ENCODE measurements around the gene REXO4. TPM values are rescaled to one million over a fixed set of nuclear protein-coding genes. Genes with fewer than 3 reads are reported as not detected.
A peak's percentile ranks its signal among the peaks of the same experiment; 100 is the strongest.
"Not testable (repeated sequence)": the region's sequence is repeated elsewhere in the genome, so short reads cannot be mapped to it uniquely, and the experiment has no call there.

The REXO4 gene
- total RNA-seq, 1 donor from 2014 or later: 18.7 TPM

- DNase-seq (no peak), ATAC-seq (peak; percentile 34)
- intact Hi-C loops (cut with micrococcal nuclease): no loop called here
These were observed 35.8 kb upstream of the REXO4 start for GRCh38 chr9:133453651-133454050.

DNA sequence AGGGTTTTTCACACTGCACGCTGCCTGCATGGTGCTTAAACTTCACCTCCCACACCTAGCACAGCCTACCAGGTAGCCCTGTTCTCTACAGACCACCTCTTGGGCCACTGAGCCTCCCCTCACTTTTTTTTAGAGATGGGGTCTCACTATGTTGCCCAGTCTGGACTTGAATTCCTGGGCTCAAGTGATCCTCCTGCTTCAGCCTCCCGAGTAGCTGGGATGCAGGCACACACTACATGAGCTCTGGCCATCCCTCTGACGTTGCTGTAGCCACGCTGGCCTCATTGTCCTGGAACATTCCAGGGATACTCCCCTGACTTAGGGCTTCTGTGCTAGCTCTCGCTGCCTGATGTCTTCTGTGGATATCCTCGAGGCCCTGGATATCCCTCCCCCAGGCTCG, 34.8 kb upstream of the REXO4 start:
- ATAC-seq (no peak), DNase-seq (no peak)
- intact Hi-C loops (cut with micrococcal nuclease): no loop called here

- ATAC-seq; DNase-seq; intact Hi-C loops (cut with micrococcal nuclease): not testable (repeated sequence)
These were observed 34.1 kb upstream of the REXO4 start for GRCh38 chr9:133451865-133452264.

DNA sequence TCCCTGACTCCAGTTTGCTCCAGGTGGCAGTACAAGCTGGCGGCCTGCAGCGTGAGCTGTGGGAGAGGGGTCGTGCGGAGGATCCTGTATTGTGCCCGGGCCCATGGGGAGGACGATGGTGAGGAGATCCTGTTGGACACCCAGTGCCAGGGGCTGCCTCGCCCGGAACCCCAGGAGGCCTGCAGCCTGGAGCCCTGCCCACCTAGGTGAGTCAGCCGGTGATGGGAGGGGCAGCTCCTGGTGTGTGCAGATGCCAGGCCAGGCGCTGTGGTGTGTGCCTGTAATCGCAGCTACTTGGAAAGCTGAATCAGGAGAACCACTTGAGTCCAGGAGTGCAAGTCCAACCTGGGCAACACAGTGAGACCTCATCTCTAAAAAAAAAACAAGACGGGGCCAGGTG, 31.9 kb upstream of the REXO4 start:
- intact Hi-C loops (cut with micrococcal nuclease): no loop called here
- DNase-seq (no peak), ATAC-seq (no peak)

GRCh38 chr9:133448487-133448972, 30.7 kb upstream of the REXO4 start:
- ATAC-seq (no peak), DNase-seq (no peak)

GRCh38 chr9:133445293-133445969, 27.6 kb upstream of the REXO4 start:
- no peak for DNase-seq
- intact Hi-C loops (cut with micrococcal nuclease): no loop called here
- ATAC-seq: no peak

More at GRCh38 chr9:133448487-133448972, 30.7 kb upstream of the REXO4 start:
- intact Hi-C loops (cut with micrococcal nuclease): no loop called here

DNA sequence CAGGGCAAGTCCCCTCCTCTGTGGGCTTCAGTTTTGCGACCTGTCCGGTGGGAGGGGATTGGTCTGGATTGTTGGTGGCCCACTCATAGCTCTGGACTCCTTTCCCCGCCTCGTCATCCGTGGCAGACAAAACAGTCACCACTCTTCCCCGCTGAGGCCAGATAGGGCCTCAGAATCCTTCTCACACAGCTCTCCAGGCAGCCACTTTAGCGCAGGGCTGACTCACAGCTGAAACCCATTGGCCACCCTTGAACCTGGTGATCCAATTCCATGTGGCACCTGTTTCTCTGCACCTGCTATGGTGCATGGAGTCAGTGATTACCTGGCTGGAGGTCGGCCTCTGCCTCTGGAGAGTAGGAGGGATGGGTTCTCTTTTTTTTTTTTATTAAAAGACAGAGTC, 26.2 kb upstream of the REXO4 start:
- intact Hi-C loops (cut with micrococcal nuclease): no loop called here
- no peak for ATAC-seq
- no peak for DNase-seq

GRCh38 chr9:133443248-133443647, 25.4 kb upstream of the REXO4 start:
- intact Hi-C loops (cut with micrococcal nuclease): no loop called here
- ATAC-seq (no peak), DNase-seq (no peak)

DNA sequence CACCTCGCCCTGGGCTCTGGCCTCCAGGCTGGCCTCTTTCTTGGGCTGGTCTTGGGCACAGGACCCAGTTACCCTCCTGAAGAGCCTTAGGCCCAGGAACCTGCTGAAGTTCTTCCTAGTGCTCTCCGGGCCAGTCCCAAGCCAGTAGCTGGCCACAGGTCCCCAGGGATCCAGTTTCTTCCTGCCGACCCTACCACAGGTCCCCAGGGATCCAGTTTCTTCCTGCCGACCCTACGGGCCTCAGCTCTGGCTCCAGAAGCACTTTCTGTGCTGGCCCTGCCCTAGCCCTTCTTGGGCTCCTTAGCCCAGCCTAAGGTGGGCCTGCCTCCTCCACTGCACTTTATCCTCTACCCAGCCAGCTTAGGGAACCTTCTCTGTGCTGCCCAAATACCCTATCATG, 23.8 kb upstream of the REXO4 start:
- no peak for ATAC-seq
- intact Hi-C loops (cut with micrococcal nuclease): no loop called here
- DNase-seq: no peak

GRCh38 chr9:133440874-133441273, 23.1 kb upstream of the REXO4 start:
- intact Hi-C loops (cut with micrococcal nuclease): no loop called here

GRCh38 chr9:133439337-133439736, 21.5 kb upstream of the REXO4 start:
- intact Hi-C loops (cut with micrococcal nuclease): no loop called here

More at GRCh38 chr9:133440874-133441273, 23.1 kb upstream of the REXO4 start:
- DNase-seq (no peak), ATAC-seq (no peak)

DNA sequence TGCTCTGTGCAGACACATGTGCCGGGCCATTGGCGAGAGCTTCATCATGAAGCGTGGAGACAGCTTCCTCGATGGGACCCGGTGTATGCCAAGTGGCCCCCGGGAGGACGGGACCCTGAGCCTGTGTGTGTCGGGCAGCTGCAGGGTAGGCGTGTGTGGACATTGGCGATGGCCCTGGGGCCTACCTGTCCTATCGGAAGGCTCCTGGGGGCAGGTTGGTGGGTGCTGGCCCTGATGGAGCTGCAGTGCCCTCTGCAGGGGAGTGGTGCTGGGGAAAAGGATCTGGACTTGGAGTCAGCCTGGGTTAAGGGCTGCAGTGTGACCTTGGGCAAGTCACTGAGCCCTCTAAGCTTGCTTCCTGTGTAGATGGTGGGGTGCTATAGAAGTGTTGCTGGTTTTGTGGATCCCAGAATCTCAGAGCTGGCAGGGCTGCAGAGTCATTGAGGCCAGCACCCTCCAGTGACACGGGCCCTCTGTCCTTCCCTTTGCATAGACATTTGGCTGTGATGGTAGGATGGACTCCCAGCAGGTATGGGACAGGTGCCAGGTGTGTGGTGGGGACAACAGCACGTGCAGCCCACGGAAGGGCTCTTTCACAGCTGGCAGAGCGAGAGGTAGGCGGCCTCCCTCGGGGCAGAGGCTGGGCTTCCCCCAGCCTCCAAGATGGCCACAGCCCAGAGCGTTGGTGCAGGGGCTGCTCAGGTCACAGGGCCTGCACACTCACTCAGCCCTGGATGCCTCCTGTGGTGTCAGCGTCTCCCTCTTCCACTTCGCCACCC, 20.1 kb upstream of the REXO4 start:
- no peak for DNase-seq
- ATAC-seq: no peak
- intact Hi-C loops (cut with micrococcal nuclease): no loop called here

More at GRCh38 chr9:133439337-133439736, 21.5 kb upstream of the REXO4 start:
- ATAC-seq (no peak), DNase-seq (no peak)

GRCh38 chr9:133436681-133437080, 18.9 kb upstream of the REXO4 start:
- DNase-seq (no peak), ATAC-seq (no peak)
- intact Hi-C loops (cut with micrococcal nuclease): no loop called here

- no peak for ATAC-seq
- no peak for DNase-seq
- intact Hi-C loops (cut with micrococcal nuclease): no loop called here
These were observed 15.6 kb upstream of the REXO4 start for GRCh38 chr9:133433351-133433843.

GRCh38 chr9:133430244-133430643, 12.4 kb upstream of the REXO4 start:
- no peak for DNase-seq
- no peak for ATAC-seq
- intact Hi-C loops (cut with micrococcal nuclease): no loop called here

- ATAC-seq: peak; percentile 70
- intact Hi-C loops (cut with micrococcal nuclease): no loop called here
- DNase-seq: peak; percentile 49
These were observed 11.9 kb upstream of the REXO4 start for GRCh38 chr9:133429641-133430161.

DNA sequence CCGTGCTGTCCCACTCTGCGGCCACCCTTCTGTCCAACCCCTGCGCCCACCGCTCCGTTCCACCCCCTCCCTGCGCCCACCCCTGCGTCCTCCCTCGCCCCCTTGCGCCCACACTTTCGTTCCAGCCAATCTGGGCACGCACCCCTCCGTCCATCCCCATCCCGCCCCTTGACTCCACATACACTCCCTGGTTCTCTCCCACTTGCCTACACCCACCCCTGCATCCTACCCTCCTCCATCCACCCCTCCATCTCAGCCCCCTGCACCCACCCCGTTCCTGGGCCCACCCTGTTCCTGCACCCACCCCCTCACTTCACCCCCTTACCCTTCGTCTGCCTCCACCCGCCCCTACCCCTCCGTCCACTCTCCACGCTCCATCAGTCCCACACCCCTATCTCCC, 11.4 kb upstream of the REXO4 start:
- ATAC-seq (no peak), DNase-seq (no peak)
- intact Hi-C loops (cut with micrococcal nuclease): no loop called here

DNA sequence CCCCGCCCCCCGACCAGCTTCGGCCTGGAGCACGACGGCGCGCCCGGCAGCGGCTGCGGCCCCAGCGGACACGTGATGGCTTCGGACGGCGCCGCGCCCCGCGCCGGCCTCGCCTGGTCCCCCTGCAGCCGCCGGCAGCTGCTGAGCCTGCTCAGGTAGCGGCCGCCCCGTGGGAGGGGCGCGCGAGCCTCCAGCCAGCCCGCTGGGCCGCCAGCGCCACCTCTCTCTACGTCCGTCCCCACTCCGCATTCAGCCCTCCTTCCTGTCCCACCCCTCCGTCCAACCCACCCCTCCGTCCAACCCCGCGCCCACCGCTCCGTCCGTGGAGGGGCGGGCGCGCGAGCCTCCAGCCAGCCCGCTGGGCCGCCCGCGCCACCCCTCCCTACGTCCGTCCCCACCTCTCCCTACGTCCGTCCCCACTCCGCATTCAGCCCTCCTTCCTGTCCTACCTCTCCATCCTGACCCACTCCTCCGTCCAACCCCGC, 10.8 kb upstream of the REXO4 start:
- ATAC-seq: peak; percentile 53

DNA sequence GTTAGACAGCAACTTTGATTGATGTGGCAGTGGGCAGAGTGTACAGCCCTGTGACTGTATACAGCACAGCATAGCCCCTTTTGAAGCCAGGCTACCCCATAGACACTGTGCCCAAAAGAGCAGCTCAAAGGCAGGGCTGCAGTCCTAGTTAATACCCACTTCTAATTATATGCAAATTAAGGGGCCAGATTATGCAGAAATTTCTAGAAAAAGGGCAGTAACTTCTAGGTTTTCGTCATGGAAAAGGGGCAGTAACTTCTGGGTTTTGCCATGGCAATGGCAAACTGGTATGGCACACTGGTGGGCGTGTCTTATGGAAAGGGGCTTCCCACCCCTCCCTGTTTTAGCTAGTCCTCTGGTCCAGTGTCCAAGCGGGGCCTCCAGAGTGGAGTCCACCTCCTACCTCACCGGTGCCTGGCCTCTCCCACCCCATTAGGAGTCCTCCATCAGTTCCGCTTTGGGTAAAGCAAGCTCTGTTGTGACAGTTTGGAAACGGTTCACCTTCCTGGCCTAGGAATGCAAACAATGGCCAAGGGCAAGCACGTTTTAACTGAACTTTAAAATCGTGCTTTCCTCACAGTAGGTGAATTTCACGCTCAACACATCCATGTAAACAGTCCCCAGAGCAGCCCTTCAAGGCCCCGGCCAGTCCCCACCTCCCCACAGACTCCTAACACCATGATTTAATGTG, 10.0 kb upstream of the REXO4 start:
- no peak for ATAC-seq
- intact Hi-C loops (cut with micrococcal nuclease): no loop called here

More for the DNA sequence above, 10.8 kb upstream of the REXO4 start:
- intact Hi-C loops (cut with micrococcal nuclease): no loop called here
- no peak for DNase-seq

More for the DNA sequence above, 10.0 kb upstream of the REXO4 start:
- no peak for DNase-seq
